ENCODE data around the gene IFITM1.
"Not testable (repeated sequence)": the region's sequence is repeated elsewhere in the genome, so short reads cannot be mapped to it uniquely, and the experiment has no call there.

DNA sequence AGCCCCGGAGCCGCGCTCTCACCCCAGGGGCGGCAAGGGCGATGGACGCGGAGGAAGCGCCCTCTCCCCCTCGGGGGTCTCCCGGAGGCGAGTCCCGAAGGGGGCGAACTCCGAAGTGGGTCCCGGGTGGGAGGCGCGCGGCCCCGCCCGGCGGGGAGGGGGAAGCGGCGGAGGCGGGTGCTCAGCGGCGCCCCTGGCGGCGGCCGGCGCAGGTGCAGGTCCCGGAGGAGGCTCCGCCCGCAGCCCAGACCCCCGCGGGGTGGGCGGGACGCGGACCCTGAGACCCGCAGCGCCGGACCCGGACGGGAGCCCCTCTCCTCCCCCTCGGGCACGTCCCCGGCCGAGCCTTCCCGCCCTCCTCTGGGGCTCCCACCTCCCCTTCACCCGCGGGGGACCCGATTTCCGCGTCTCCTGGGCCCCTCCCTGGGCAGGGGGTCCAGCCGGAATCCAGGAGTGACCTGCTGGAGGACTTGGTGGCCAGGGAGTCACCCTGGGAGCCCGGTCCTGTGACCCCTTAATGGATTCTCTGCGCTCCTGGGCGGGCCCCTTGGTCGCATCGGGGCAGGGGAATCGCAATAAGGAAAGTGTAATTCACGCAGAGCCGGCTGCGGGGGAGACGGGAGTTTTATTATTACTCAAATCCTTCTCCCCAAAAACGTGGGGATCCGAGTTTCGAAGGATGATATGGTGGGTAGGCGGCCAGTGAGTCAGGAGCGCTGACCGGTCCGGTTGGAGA is 2.7 kb upstream of the IFITM1 start:
- TF ChIP-seq EZH2 (IDR thresholded peaks at IDR 0.05; ENCODE audit: borderline replicate concordance, low read length), result not testable (repeated sequence)
- TF ChIP-seq, protein P1, sequence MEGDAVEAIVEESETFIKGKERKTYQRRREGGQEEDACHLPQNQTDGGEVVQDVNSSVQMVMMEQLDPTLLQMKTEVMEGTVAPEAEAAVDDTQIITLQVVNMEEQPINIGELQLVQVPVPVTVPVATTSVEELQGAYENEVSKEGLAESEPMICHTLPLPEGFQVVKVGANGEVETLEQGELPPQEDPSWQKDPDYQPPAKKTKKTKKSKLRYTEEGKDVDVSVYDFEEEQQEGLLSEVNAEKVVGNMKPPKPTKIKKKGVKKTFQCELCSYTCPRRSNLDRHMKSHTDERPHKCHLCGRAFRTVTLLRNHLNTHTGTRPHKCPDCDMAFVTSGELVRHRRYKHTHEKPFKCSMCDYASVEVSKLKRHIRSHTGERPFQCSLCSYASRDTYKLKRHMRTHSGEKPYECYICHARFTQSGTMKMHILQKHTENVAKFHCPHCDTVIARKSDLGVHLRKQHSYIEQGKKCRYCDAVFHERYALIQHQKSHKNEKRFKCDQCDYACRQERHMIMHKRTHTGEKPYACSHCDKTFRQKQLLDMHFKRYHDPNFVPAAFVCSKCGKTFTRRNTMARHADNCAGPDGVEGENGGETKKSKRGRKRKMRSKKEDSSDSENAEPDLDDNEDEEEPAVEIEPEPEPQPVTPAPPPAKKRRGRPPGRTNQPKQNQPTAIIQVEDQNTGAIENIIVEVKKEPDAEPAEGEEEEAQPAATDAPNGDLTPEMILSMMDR (conservative IDR thresholded peaks at IDR 0.05 in 1 of 2, IDR thresholded peaks at IDR 0.05 in 1 of 2; ENCODE audit: extremely low read depth in 1 of 2, insufficient read depth in 1 of 2, low read depth in 1 of 2, low read length in 2 of 2), result not testable (repeated sequence)
